G401 (cell line): ENCODE data around the gene MAFG. TPM values are rescaled to one million over a fixed set of nuclear protein-coding genes. Genes with fewer than 3 reads are reported as not detected.

Experiments used
- DNase-seq: peaks from one replicate; pipeline ENCODE4 v3.0.0-alpha.2; 2015; ENCODE audit warnings: low spot score
- in situ Hi-C: cut with HindIII; loops from 2 replicates; pipeline ENCODE4 v1.10.0; 2016; ENCODE audit warnings: low sequenced_read_pairs, mixed read lengths
- total RNA-seq: library from RNA; depleted of rRNA; stranded (reverse); fragments of >200 nt; shearing (Covaris generic); gene quantifications from 2 replicates; pipeline ENCODE4 v1.2.3, GENCODE V29; 2014; rRNA removed

MAFG gene
- total RNA-seq: 14.5 and 15.6 TPM in 2 replicates

GRCh38 chr17:81927653-81928543 lies at the start of gene MAFG:
TSS of gene MAFG (minus strand) at chr17:81927735. CDS start at chr17:81923185, 4,550 bp downstream.
- DNase-seq: peak; percentile 92
- in situ Hi-C loops: no loop called here

GRCh38 chr17:81976332-81977210 lies 49.0 kb upstream of the MAFG start:
- peak; percentile 40 for DNase-seq
- in situ Hi-C loops: no loop called here

GRCh38 chr17:81973432-81973831 lies 45.9 kb upstream of the MAFG start:
- no peak for DNase-seq
- in situ Hi-C loops: no loop called here

- DNase-seq: no peak
- in situ Hi-C loops: no loop called here
Measured at GRCh38 chr17:81968850-81969812, 41.6 kb upstream of the MAFG start.

- DNase-seq: no peak
- in situ Hi-C loops: no loop called here
Measured at GRCh38 chr17:81968396-81968745, 40.8 kb upstream of the MAFG start.

- peak; percentile 64 for DNase-seq
- in situ Hi-C loops: no loop called here
Measured at GRCh38 chr17:81967533-81968395, 40.2 kb upstream of the MAFG start.

GRCh38 chr17:81967244-81967532 lies 39.7 kb upstream of the MAFG start:
- in situ Hi-C loops: no loop called here
- DNase-seq: no peak

GRCh38 chr17:81966343-81967243 lies 39.1 kb upstream of the MAFG start:
- in situ Hi-C loops: no loop called here
- no peak for DNase-seq

GRCh38 chr17:81964081-81964849 lies 36.7 kb upstream of the MAFG start:
- in situ Hi-C loops: no loop called here
- DNase-seq: no peak

GRCh38 chr17:81962499-81963441 lies 35.2 kb upstream of the MAFG start:
- in situ Hi-C loops: no loop called here
- no peak for DNase-seq

GRCh38 chr17:81961521-81962498 lies 34.3 kb upstream of the MAFG start:
- in situ Hi-C loops: no loop called here

GRCh38 chr17:81961087-81961511 lies 33.6 kb upstream of the MAFG start, which contains the start of gene NOTUM:
TSS of gene NOTUM (minus strand) at chr17:81961187. CDS start at chr17:81960909, 278 bp downstream.
- in situ Hi-C loops: no loop called here
- no peak for DNase-seq

More at GRCh38 chr17:81961521-81962498, 34.3 kb upstream of the MAFG start:
- DNase-seq: no peak

GRCh38 chr17:81960130-81960958 lies 32.8 kb upstream of the MAFG start:
- no peak for DNase-seq
- in situ Hi-C loops: no loop called here
